ENCODE measurements around the gene SRGAP1. TPM values are rescaled to one million over a fixed set of nuclear protein-coding genes. Genes with fewer than 3 reads are reported as not detected.
A peak's percentile ranks its signal among the peaks of the same experiment; 100 is the strongest.

Gene SRGAP1
- total and polyA plus RNA-seq, 2 of the 4 experiments (the other 2 are of a cell fraction), result 10.0 to 10.2 TPM

DNA sequence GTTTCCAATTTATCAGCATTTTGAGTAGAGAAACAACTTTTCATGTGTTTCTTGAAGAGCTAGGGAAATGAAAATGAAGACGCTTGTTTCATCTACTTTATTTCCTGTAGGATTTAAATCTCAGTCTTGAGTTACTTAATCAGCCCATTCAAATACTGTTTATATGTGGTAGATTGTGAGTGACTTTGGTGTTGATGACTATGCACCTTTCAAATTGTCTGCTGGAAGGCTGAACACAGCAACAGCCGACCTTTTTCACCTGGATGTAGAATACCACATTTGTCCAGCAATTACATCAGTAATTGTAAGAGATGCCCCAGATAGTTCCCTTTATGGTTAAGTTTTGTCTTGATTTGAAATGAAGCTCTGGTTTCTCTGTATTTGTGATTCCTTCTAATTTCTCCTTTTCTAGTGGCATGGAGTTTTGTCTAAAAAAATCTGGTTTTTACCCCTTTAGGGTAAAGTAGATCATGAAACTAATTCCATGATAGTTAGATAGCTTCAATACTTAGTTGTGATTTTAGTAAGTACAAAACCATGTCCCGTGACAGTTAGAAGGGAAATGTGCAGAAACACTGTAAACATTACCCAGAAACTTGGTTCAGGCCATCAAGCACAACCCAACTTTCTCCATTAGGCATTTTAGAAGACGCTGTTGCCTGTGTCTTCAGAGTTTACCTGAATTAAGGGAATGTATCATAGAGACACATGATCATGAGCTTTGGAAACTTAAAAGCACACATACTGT is 165.0 kb downstream of the SRGAP1 start:
- peak overlapping the region; percentile 98 for H4K5ac ChIP-seq (ENCODE audit: low read depth, low read length)
- H3K9ac ChIP-seq (ENCODE audit: low read depth, low read length), result peak overlapping the region; percentile 40; the same call in 1 of the 2 replicates
- H3K4ac ChIP-seq (ENCODE audit: low read depth, low read length), result peak overlapping the region; percentile 97
- DNase-seq (no peak), ATAC-seq (ENCODE audit: low read depth) (0 out of 2 replicates have a peak, but pooled peaks have one; percentile 1)
- H3K18ac ChIP-seq (ENCODE audit: low read depth, low read length), result peak overlapping the region; percentile 95
- no peaks in the 10 kb centered on the region for H3K9me3 ChIP-seq (ENCODE audit: control insufficient read depth, insufficient read depth, low read length)
- H4K20me1 ChIP-seq (ENCODE audit: insufficient read depth, low read length), result no peaks in the 10 kb centered on the region
- in situ Hi-C loops (cut with MboI; ENCODE audit: low sequenced_read_pairs), result no loop called here
- peak overlapping the region; percentile 94 for H2BK20ac ChIP-seq (ENCODE audit: low read depth, low read length)
- no peak overlapping the region for H2AFZ ChIP-seq (replicated peaks; ENCODE audit: low read length, poor library complexity)
- peak overlapping the region; percentile 68 for H3K4me2 ChIP-seq (ENCODE audit: low read depth, low read length)
- peak overlapping the region; percentile 92 for H2BK120ac ChIP-seq (ENCODE audit: low read depth, low read length)
- H3K14ac ChIP-seq (replicated peaks; ENCODE audit: low read depth, low read length), result peak overlapping the region; percentile 86
- peak overlapping the region; percentile 98 for H3K23ac ChIP-seq (ENCODE audit: low read depth, low read length)
- no CpG with 5 or more reads among the region's 4 CpGs for WGBS, 2 experiments (ENCODE audit: extremely low coverage in 2 of 2, insufficient read length in 1 of 2)
- H3K4me3 ChIP-seq (ENCODE audit: insufficient read depth, low read depth, low read length), result no peak overlapping the region
- CTCF ChIA-PET, result interaction anchor here (0.6 to 1.1 kb wide), 5 partner anchors 13 to 370 kb away, joined by 3 to 8 read pairs (median 3); no protein-coding TSS in a partner anchor
- peaks cover 26 to 67% of the 10 kb centered on the region in 2 experiments for H3K79me1 ChIP-seq (ENCODE audit: low read depth in 1 of 2, low read length in 2 of 2)
- peak overlapping the region; percentile 97 for H2BK5ac ChIP-seq (ENCODE audit: low read depth, low read length, poor library complexity, severe bottlenecking)
- peak overlapping the region; percentile 77 for H3K27ac ChIP-seq (ENCODE audit: insufficient read depth, low read length)
- BruUV-seq (replicated peaks), result no TSS peak
- peak overlapping the region; percentile 73 for H2AK5ac ChIP-seq (ENCODE audit: low read depth, low read length)
- peaks cover 20% of the 10 kb centered on the region for H3K4me1 ChIP-seq (ENCODE audit: control insufficient read depth, insufficient read depth, low read length)
- peak overlapping the region; percentile 96 for H4K91ac ChIP-seq (ENCODE audit: insufficient read depth, low read depth, low read length)
- no peaks in the 10 kb centered on the region for H3K27me3 ChIP-seq (ENCODE audit: control insufficient read depth, insufficient read depth, low read length)
- H2BK15ac ChIP-seq (ENCODE audit: low read depth, low read length), result peak overlapping the region; percentile 92
- H4K8ac ChIP-seq (ENCODE audit: low read depth in 2 of 2, low read length in 2 of 2), result peak overlapping the region; percentile 38 to 78
- H3K56ac ChIP-seq (ENCODE audit: extremely low read depth, insufficient read depth, low read length), result peak overlapping the region; percentile 94
- dilution Hi-C loops (cut with HindIII; ENCODE audit: low sequenced_read_pairs, unreplicated experiment), result no loop called here
- H2AK9ac ChIP-seq (replicated peaks; ENCODE audit: low read depth, low read length, poor library complexity), result peak overlapping the region; percentile 8
- POLR2A ChIA-PET (ENCODE audit: unreplicated experiment), result interaction anchor here (0.5 kb wide), 1 partner anchor 33 kb away, joined by 3 read pairs; no protein-coding TSS in a partner anchor
- no peaks in the 10 kb centered on the region for H3K36me3 ChIP-seq (ENCODE audit: control insufficient read depth, insufficient read depth, low read length)
- H3K9me1 ChIP-seq (ENCODE audit: insufficient read depth, low read length), result peaks cover 16% of the 10 kb centered on the region; the same call in 1 of the 2 replicates
- intact Hi-C loops (cut with micrococcal nuclease), result loop anchor here (2.0 to 10.0 kb wide), 3 partner anchors 91 to 175 kb away; no protein-coding TSS in a partner anchor
- TF ChIP-seq RCOR1 (IDR thresholded peaks at IDR 0.05; ENCODE audit: insufficient replicate concordance, low read length) (no peak), RAD21 (IDR thresholded peaks at IDR 0.05; ENCODE audit: low read length) (no peak), NFE2L2 (IDR thresholded peaks at IDR 0.05; ENCODE audit: low read depth, low read length) (no peak), POLR2A (IDR thresholded peaks at IDR 0.05; ENCODE audit: low read depth, low read length) (no peak), FOS (IDR thresholded peaks at IDR 0.05; ENCODE audit: low read depth, low read length) (no peak), MAFK (IDR thresholded peaks at IDR 0.05; ENCODE audit: low read depth, low read length) (no peak), SMC3 (IDR thresholded peaks at IDR 0.05; ENCODE audit: low read depth, low read length) (no peak), CHD1 (IDR thresholded peaks at IDR 0.05; ENCODE audit: low read depth, low read length) (no peak), RFX5 (IDR thresholded peaks at IDR 0.05; ENCODE audit: low read depth, low read length) (no peak), BHLHE40 (IDR thresholded peaks at IDR 0.05; ENCODE audit: low read depth, low read length) (no peak), MAZ (IDR thresholded peaks at IDR 0.05; ENCODE audit: borderline replicate concordance, low read depth, low read length) (no peak)
- TF ChIP-seq, protein P1, sequence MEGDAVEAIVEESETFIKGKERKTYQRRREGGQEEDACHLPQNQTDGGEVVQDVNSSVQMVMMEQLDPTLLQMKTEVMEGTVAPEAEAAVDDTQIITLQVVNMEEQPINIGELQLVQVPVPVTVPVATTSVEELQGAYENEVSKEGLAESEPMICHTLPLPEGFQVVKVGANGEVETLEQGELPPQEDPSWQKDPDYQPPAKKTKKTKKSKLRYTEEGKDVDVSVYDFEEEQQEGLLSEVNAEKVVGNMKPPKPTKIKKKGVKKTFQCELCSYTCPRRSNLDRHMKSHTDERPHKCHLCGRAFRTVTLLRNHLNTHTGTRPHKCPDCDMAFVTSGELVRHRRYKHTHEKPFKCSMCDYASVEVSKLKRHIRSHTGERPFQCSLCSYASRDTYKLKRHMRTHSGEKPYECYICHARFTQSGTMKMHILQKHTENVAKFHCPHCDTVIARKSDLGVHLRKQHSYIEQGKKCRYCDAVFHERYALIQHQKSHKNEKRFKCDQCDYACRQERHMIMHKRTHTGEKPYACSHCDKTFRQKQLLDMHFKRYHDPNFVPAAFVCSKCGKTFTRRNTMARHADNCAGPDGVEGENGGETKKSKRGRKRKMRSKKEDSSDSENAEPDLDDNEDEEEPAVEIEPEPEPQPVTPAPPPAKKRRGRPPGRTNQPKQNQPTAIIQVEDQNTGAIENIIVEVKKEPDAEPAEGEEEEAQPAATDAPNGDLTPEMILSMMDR (conservative IDR thresholded peaks at IDR 0.05; ENCODE audit: low read depth, low read length), result no peak
- TF ChIP-seq, protein P2, sequence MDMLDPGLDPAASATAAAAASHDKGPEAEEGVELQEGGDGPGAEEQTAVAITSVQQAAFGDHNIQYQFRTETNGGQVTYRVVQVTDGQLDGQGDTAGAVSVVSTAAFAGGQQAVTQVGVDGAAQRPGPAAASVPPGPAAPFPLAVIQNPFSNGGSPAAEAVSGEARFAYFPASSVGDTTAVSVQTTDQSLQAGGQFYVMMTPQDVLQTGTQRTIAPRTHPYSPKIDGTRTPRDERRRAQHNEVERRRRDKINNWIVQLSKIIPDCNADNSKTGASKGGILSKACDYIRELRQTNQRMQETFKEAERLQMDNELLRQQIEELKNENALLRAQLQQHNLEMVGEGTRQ (IDR thresholded peaks at IDR 0.05; ENCODE audit: low read depth, low read length), result no peak
- TF ChIP-seq, protein P3, sequence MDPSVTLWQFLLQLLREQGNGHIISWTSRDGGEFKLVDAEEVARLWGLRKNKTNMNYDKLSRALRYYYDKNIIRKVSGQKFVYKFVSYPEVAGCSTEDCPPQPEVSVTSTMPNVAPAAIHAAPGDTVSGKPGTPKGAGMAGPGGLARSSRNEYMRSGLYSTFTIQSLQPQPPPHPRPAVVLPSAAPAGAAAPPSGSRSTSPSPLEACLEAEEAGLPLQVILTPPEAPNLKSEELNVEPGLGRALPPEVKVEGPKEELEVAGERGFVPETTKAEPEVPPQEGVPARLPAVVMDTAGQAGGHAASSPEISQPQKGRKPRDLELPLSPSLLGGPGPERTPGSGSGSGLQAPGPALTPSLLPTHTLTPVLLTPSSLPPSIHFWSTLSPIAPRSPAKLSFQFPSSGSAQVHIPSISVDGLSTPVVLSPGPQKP (IDR thresholded peaks at IDR 0.05; ENCODE audit: borderline replicate concordance, low read depth, low read length), result no peak
